HG03354 (cell line): Measurements from ENCODE around the gene LAD1.

Experiments used
- ATAC-seq: cut with Tn5 transposase; IDR thresholded peaks from one replicate; pipeline ENCODE4 v1.9.1; 2021; ENCODE audit warnings: mild to moderate bottlenecking; ENCODE audit not compliant: unreplicated experiment, poor library complexity, severe bottlenecking

Gene LAD1

GRCh38 chr1:201419746-201420607 lies 20.9 kb upstream of the LAD1 start:
- ATAC-seq: no peak

GRCh38 chr1:201419256-201419655 lies 20.1 kb upstream of the LAD1 start:
- no peak for ATAC-seq

DNA sequence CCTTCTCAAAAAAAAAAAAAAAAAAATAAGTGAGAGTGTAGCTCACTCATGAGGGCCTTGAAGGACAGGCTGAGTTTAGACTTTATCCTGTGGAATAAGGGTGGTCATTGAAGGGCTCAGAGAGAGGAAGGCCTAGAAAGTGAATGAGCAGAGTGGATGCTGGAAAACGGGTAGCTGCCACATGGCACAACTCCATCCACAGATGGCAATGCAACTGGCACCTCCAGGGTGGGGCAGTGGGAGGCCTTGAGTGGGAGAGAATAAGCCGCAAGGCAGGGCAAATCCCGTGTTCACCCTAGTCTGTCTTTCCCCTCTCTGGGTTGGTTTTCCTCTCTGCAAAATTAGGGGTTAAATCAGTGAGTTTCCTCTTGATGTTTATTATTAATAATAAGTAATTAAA lies 19.3 kb upstream of the LAD1 start:
- ATAC-seq: no peak

DNA sequence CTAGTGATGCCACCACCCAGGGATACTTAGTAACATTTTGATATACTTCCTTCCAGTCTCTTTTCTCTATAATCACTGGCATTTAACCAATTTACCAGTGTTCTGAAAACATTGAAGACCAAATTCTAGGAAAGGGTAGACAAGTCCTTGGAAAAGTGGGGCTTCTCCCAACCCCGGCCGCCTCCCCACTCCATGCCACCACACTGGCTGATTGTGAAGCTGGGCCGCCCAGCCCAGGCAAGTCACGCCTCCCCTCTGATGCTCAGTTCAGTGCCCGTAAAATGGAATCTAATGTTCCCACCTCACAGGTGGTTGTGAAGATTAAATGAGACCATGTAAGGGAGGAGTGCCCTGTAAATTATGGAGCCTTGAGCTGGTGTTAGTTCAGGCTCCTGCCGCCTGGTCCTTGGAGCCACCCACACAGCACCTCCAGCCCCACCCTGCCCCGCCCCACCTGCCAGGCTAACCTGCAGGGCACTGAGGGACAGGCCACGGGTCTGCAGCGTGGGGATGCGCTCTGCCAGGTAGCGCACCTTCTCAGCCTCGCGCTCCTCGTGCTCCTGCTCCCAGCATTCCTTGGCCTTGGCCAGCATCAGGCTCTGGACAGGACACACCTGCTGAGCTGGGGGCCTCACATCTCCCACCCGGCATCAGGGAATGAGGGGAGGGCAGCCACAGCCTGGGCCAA lies 15.1 kb upstream of the LAD1 start:
- no peak for ATAC-seq

GRCh38 chr1:201411292-201411691 lies 12.2 kb upstream of the LAD1 start:
- no peak for ATAC-seq

DNA sequence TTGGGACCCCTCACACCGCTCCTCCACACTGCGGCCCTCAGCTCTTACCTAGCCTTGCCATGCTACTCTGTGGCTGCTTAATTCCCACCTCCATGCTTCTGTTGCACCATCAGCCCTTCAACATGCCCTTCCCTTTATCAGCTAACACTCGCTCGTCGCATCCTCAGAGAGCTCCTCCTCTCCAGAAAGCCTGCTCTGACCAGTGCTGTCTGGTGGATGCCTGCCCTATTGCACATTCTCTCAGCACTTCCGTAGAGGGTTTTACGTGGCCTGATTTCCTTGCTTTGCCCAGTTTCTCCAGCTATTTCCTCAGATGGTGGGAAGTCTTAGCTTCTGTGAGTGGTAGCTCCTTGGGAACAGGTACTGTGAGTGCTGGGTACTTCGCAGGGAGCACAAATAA lies 10.3 kb upstream of the LAD1 start:
- ATAC-seq: no peak

- ATAC-seq: no peak
Observed at GRCh38 chr1:201408834-201409200, 9.7 kb upstream of the LAD1 start.

DNA sequence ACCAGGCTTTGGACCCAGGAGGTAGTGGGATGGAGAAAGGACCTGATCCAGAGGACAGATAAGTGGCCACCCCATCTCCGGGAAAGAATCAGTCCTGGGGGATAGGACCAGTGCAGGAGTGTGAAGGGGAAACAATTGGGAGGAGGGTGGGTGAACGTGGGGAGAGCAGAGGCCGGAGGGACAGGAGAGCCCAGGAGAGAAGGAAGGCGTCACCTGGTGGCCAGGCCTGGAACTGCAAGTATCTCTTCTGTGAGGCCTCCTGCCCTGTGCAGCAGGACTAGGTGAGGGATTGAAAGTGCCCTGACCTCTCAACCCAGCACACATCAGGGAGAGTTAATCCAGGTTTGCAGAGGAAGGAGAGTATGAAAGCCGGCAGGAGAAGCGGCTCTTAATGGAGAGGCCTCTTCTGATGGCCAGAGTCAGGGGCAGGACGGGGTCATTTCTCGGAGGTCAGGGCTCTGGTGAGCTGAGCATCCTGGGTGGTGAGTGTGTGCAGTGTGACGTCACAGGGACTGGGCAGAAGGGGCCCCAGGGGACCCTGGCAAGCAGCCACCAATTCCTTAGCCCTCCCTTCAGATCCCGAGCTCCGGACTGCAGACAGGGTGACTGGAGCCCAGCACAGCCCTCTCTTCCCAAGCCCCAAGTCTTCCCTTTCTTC lies 9.2 kb upstream of the LAD1 start:
- ATAC-seq: peak; percentile 61

GRCh38 chr1:201406831-201407406 lies 7.8 kb upstream of the LAD1 start:
- no peak for ATAC-seq

- no peak for ATAC-seq
Observed at GRCh38 chr1:201405484-201405831, 6.3 kb upstream of the LAD1 start.

DNA sequence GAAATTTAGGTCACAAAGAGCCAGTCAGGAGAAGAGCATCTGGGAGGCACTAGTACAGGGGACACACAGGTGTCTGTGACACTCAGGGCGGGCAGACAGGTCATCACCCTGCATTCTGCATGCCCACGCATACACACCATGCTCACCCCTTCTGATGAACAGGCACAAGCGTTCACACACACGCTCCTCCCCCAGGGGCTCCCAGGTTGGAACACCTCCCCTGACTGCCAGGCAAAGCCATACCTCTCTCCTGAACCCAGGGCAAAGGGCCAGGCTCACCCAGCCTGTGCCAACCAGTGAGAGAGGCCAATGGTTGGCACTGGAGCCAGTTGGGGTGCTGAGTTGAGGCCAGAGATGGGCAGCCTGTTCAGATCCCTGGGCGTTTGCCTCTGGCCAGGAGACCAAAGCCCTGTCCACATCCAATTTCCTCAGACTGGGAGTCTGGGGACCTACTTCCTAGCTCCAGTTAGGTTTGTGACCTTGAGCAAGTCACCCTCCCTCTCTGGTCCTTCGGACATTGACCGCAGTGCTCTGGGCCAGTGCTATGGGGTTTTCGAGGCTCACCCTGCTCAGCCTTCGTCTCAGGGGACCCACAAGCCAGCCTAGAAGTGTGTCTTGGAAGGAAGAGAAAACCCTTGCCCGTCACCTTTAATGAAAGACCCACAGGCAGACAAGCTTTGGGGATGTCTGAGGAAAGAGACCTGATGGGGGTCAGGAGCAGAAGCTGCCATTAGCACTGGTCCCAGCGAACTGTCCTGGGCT lies 5.8 kb upstream of the LAD1 start:
- no peak for ATAC-seq

DNA sequence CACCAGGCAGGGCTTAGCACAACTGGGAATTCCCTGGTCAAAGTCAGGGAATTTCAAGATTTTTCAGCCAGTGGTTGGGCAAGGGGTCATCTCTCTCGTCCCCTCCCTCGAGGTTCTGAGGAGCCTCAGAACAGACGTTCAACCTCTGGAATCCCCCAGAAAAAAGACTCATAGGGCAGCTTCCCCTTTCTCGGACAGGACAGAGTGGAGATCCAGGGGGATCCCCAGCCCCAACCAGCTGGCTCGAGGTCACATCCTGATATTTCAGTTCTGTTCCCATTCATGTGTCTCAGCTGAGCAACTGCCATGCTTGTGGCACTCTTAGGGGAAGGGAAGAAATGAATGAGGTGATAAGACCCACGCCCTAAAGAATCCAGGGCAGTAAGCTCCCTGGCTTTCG lies 4.9 kb upstream of the LAD1 start:
- ATAC-seq: no peak

- no peak for ATAC-seq
Observed at GRCh38 chr1:201403359-201403758, 4.2 kb upstream of the LAD1 start.

- ATAC-seq: no peak
Observed at GRCh38 chr1:201401700-201402099, 2.6 kb upstream of the LAD1 start.

- ATAC-seq: no peak
Observed at GRCh38 chr1:201400852-201401230, 1.7 kb upstream of the LAD1 start.

DNA sequence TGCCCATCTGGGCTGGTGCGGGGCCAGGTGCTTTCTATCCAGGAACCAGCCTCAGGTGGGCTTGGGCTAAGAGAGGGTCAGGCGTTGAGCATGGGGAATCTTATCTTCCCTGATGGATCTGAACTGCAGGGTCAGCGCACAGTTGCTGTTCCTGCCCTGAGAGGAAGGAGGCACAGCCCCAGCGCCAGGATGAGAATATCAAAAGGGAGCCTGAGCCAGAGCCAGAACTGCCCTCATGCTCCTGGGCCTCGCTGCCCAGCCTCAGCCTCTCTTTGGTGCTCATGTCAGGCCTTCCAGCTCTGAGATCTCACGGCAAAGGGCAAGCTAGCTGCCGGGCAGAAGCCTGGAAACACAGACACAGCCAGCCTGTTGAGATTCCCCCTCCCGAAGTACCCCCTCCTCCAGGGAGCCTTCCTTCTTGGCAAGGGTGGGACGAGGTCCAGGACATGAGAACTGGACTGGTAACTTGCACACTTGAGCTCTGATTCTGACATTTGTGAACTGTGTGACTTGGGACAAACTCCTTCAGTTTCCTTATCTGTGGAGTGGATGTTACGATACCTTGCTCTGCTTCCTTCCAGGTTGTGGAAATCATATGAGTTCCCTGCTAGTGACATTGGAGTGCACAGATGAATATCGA lies 1.2 kb upstream of the LAD1 start:
- ATAC-seq: no peak

DNA sequence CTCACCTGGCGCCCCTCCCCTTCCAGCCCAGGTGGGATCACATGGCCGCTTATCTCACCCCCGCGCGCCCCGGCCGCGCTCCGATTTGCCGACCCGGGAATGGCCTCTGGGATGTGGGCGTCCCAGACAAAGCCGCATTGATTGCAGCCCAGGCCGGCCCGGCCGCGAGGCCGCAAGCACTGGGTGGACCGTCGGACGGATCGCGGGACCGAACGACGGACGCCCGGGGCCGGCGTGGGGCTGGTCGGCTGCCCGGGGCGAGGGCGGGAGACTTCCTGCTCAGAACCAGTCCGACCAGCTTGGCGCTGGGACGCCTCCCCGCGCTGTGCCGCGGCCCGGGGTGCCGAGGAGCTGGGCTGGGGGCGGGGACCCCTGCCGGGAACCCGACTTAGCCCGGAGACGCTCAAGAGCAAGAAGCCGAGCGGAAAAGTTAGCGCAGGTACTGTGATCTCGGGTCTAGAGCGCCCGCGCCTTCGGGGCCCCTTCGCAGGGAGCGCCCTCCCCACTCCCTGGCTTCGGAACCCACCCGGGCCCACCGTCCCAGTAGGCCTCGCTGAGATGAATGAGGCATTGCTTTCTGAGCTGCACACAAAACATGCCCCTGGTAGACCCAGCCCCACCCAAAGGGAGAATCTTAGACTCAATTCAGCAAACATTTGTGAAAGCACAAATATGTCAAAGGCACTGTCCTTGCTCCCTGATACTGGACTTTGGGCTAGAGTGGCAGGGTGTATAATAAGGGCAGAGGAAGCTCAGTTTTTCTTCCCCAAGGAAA lies 415 bp upstream of the LAD1 start:
- ATAC-seq: no peak

- ATAC-seq: no peak
Observed at GRCh38 chr1:201397675-201398074, 1.4 kb downstream of the LAD1 start.
